ENCODE results near the gene ABLIM2. TPM values are rescaled to one million over a fixed set of nuclear protein-coding genes. Genes with fewer than 3 reads are reported as not detected.

ABLIM2 gene
- total RNA-seq, 4 donors from 2014 or later, result 10.6 to 31.7 (median 20.3) TPM

DNA sequence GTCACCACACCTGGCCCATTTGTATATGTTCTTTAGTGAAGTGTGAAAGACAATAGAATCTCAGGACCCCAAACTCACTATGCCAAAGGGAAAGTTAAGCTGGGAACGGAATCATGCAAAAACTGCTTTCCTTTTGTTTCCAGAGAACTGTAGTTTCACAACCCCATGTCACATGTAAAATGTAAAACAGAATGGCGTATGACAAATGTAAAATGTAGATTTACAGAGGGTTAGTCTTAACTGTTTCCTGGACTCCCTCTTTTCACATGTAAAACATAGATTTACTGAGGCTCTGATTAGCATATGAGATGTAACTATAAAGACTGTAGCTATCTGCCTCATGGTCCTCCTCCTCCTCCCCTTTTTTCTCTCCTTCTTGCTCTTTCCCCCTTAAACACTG, 66.3 kb downstream of the ABLIM2 start:
- H3K4me3 ChIP-seq (ENCODE audit: low read depth, poor library complexity, severe bottlenecking), result no peak overlapping the region
- DNase-seq (ENCODE audit: low spot score in 2 of 2), result no peak
- intact Hi-C loops (cut with DNase I; ENCODE audit: low total_unique reads), result no loop called here
- WGBS, 2 donors, result 85 to 94% methylated on average over 2 of the region's 2 CpGs
- TF ChIP-seq, protein P1, sequence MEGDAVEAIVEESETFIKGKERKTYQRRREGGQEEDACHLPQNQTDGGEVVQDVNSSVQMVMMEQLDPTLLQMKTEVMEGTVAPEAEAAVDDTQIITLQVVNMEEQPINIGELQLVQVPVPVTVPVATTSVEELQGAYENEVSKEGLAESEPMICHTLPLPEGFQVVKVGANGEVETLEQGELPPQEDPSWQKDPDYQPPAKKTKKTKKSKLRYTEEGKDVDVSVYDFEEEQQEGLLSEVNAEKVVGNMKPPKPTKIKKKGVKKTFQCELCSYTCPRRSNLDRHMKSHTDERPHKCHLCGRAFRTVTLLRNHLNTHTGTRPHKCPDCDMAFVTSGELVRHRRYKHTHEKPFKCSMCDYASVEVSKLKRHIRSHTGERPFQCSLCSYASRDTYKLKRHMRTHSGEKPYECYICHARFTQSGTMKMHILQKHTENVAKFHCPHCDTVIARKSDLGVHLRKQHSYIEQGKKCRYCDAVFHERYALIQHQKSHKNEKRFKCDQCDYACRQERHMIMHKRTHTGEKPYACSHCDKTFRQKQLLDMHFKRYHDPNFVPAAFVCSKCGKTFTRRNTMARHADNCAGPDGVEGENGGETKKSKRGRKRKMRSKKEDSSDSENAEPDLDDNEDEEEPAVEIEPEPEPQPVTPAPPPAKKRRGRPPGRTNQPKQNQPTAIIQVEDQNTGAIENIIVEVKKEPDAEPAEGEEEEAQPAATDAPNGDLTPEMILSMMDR (IDR thresholded peaks at IDR 0.05), result no peak
- TF ChIP-seq POLR2A (IDR thresholded peaks at IDR 0.05), result no peak

DNA sequence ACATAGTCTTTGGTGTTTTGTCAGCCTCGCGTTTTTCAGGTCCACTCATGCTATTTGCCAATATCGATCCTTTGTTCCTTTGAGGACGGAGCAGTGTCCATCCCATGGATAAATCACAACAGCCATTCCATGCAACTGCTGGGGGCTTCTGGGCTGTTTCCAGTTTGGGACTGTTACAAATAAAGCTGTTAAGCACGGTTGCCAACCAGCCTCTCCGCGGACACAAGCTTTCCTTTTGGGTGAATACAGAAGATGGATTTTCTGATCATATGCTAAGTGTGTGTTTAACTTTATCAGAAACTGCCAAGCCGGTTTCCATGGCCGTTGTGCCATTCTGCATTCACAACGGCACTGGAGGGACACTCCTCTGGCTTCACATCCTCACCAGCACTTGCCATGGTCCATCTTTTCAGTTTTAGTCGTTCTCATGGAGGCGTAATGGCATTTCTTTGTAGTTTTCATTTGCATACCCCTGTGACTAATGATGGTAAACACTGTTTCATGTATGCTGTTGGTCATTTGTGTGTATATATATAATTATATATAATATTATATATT, 67.8 kb downstream of the ABLIM2 start:
- 71 to 78% methylated on average over 12 of the region's 12 CpGs for whole genome bisulfite sequencing, 2 donors
- no peak for DNase-seq (ENCODE audit: low spot score in 2 of 2)
- H3K4me3 ChIP-seq (ENCODE audit: low read depth, poor library complexity, severe bottlenecking), result no peak overlapping the region
- TF ChIP-seq, protein P1 (IDR thresholded peaks at IDR 0.05), result no peak
- TF ChIP-seq POLR2A (IDR thresholded peaks at IDR 0.05), result no peak
- intact Hi-C loops (cut with DNase I; ENCODE audit: low total_unique reads), result no loop called here

DNA sequence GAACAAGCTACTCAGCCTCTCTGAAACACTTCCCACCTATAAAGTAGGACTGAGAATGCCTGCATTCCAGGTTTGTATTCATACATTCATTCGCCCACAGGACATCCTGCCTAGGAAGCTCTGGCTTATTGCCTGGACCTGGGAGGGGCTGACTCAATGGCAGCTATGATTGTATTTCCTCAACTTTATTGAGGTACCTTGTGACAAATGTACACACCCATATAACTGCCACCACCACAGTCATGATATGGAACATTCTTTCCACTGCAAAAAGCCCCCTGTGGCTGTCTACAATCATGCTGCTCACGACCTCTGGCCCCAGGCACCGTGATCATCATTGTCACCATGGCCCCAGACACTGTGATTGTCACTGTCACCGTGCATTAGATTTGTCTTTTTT, 68.3 kb downstream of the ABLIM2 start:
- TF ChIP-seq, protein P1 (IDR thresholded peaks at IDR 0.05), result no peak
- no peak for TF ChIP-seq POLR2A (IDR thresholded peaks at IDR 0.05)
- DNase-seq (ENCODE audit: low spot score in 2 of 2), result no peak
- 56 to 57% methylated on average over 4 of the region's 4 CpGs for WGBS, 2 donors
- intact Hi-C loops (cut with DNase I; ENCODE audit: low total_unique reads), result no loop called here
- H3K4me3 ChIP-seq (ENCODE audit: low read depth, poor library complexity, severe bottlenecking), result no peak overlapping the region

DNA sequence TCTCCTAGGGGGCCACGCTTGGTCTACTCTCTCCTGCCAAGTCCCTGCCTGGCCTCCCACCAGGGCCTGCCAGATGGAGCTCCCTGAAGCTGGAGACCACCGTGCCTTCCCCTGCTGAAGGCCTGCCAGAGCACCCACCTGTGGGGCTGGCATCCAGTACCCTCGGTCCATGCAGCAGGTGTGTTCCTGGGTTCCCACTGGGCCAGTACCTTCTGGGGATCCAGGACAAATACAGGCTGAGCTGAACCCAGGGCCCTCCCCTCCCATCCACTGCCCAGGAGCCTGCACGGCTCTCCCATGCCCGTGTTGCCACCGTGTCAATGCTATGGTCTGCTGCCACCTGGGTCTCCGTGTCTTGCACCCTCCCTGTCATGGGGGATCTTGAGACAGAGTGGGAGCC, 68.8 kb downstream of the ABLIM2 start:
- intact Hi-C loops (cut with DNase I; ENCODE audit: low total_unique reads), result no loop called here
- 80 to 92% methylated on average over 5 to 7 of the region's 7 CpGs for WGBS, 2 donors
- no peak overlapping the region for H3K4me3 ChIP-seq (ENCODE audit: low read depth, poor library complexity, severe bottlenecking)
- DNase-seq (ENCODE audit: low spot score in 2 of 2), result no peak
- no peak for TF ChIP-seq POLR2A (IDR thresholded peaks at IDR 0.05)
- TF ChIP-seq, protein P1 (IDR thresholded peaks at IDR 0.05), result no peak

DNA sequence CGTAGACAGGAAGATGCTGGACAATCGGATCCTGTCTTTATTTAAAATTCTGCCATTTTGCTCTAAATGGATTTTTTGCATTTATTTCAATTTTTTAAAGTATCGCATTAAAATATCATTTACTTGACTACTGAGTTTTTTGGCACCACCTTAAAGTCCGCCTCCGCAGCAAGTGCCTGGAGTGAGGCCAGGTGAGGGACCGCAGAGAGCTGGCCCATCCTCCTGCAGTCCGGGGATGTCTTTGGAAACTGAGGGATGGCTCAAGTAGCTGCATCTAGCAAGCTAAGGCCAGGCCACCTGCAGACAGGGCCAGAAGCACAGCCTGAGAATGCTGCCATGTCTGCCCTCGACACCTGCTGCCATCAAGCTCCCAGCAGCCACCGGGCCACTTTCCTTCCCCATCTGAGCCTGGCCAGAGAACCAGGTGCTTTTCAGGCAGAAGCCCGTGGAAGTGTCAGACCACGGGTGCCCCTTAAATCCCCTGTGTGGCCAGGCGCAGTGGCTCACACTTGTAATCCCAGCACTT, 69.6 kb downstream of the ABLIM2 start:
- intact Hi-C loops (cut with DNase I; ENCODE audit: low total_unique reads), result no loop called here
- no peak for DNase-seq (ENCODE audit: low spot score in 2 of 2)

More for the DNA sequence above, 69.6 kb downstream of the ABLIM2 start:
- no peak overlapping the region for H3K4me3 ChIP-seq (ENCODE audit: low read depth, poor library complexity, severe bottlenecking)
- WGBS, 2 donors, result 85 to 90% methylated on average over 12 of the region's 12 CpGs
- TF ChIP-seq, protein P1 (IDR thresholded peaks at IDR 0.05), result no peak
- no peak for TF ChIP-seq POLR2A (IDR thresholded peaks at IDR 0.05)

Measured in lower leg skin (tissue), 4 donors.